HepG2 (cell line): ENCODE data around the gene RAB9A. TPM values are rescaled to one million over a fixed set of nuclear protein-coding genes. Genes with fewer than 3 reads are reported as not detected.

Source experiments
- TSC22D2 ChIP-seq: sonication (generic); formaldehyde crosslinking; IDR thresholded peaks from 2 replicates; pipeline ENCODE4 v1.5.1; 2020; ENCODE audit warnings: missing genetic modification reagents, mild to moderate bottlenecking, borderline replicate concordance
- polyA plus RNA-seq, 8 experiments: library from polyadenylated mRNA; depleted of rRNA in 3 of 8; stranded (reverse) in 7 of 8; unstranded in 1 of 8; fragments of >200 nt; fragmentation: Illumina TruSeq in 4 of 8; extraction: Trizol in 4 of 8; gene quantifications; 2 replicates each; pipeline versions ENCODE4 v1.2.1 to v1.2.3, GENCODE V29; 2011 to 2016; ENCODE audit warnings: low read depth in 4 of 8, missing spikeins in 1 of 8, mixed read lengths in 1 of 8; ENCODE audit not compliant: insufficient read depth in 1 of 8
- total RNA-seq, 5 experiments: library from RNA; depleted of rRNA; stranded (reverse); fragments of >200 nt; fragmentation: Illumina TruSeq; extraction: Trizol; gene quantifications; 2 replicates each; pipeline ENCODE4 v1.2.3, GENCODE V29; 2016; ENCODE audit warnings: low read depth in 1 of 5
- TF ChIP-seq, protein P1 (sequence below): sonication (generic); formaldehyde crosslinking; IDR thresholded peaks from 2 replicates; pipeline ENCODE4 v1.5.0; 2020; ENCODE audit warnings: mild to moderate bottlenecking, missing genetic modification reagents, borderline replicate concordance
- TF ChIP-seq, protein P2 (sequence below): sonication (generic); formaldehyde crosslinking; IDR thresholded peaks from 2 replicates; pipeline ENCODE4 v1.5.0; 2020; ENCODE audit warnings: mild to moderate bottlenecking, missing genetic modification reagents, borderline replicate concordance

Gene RAB9A
- total and polyA plus RNA-seq, 2 of the 13 experiments (the other 11 are each of a cell fraction or from before 2014, with no cell fraction given): 10.5 to 23.1 TPM

DNA sequence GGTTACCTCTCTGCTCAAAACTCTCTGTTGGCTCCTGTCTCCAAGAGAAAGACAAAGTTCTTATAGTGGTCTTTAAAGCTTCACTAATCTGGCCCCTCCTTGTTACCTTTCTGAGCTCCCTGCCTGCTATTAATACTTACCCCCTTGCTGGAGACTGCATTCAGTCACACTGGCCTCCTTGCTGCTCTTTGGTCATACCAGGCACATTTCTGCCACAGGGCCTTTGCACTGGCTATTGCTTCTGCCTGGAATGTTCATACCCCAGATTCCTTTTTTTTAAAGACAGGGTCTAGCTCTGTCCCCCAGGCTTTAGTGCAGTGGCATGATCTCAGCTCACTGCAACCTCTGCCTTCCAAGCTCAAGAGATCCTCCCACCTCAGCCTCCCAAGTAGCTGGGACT lies 15.9 kb upstream of the RAB9A start (continued):
- TF ChIP-seq, protein P1, sequence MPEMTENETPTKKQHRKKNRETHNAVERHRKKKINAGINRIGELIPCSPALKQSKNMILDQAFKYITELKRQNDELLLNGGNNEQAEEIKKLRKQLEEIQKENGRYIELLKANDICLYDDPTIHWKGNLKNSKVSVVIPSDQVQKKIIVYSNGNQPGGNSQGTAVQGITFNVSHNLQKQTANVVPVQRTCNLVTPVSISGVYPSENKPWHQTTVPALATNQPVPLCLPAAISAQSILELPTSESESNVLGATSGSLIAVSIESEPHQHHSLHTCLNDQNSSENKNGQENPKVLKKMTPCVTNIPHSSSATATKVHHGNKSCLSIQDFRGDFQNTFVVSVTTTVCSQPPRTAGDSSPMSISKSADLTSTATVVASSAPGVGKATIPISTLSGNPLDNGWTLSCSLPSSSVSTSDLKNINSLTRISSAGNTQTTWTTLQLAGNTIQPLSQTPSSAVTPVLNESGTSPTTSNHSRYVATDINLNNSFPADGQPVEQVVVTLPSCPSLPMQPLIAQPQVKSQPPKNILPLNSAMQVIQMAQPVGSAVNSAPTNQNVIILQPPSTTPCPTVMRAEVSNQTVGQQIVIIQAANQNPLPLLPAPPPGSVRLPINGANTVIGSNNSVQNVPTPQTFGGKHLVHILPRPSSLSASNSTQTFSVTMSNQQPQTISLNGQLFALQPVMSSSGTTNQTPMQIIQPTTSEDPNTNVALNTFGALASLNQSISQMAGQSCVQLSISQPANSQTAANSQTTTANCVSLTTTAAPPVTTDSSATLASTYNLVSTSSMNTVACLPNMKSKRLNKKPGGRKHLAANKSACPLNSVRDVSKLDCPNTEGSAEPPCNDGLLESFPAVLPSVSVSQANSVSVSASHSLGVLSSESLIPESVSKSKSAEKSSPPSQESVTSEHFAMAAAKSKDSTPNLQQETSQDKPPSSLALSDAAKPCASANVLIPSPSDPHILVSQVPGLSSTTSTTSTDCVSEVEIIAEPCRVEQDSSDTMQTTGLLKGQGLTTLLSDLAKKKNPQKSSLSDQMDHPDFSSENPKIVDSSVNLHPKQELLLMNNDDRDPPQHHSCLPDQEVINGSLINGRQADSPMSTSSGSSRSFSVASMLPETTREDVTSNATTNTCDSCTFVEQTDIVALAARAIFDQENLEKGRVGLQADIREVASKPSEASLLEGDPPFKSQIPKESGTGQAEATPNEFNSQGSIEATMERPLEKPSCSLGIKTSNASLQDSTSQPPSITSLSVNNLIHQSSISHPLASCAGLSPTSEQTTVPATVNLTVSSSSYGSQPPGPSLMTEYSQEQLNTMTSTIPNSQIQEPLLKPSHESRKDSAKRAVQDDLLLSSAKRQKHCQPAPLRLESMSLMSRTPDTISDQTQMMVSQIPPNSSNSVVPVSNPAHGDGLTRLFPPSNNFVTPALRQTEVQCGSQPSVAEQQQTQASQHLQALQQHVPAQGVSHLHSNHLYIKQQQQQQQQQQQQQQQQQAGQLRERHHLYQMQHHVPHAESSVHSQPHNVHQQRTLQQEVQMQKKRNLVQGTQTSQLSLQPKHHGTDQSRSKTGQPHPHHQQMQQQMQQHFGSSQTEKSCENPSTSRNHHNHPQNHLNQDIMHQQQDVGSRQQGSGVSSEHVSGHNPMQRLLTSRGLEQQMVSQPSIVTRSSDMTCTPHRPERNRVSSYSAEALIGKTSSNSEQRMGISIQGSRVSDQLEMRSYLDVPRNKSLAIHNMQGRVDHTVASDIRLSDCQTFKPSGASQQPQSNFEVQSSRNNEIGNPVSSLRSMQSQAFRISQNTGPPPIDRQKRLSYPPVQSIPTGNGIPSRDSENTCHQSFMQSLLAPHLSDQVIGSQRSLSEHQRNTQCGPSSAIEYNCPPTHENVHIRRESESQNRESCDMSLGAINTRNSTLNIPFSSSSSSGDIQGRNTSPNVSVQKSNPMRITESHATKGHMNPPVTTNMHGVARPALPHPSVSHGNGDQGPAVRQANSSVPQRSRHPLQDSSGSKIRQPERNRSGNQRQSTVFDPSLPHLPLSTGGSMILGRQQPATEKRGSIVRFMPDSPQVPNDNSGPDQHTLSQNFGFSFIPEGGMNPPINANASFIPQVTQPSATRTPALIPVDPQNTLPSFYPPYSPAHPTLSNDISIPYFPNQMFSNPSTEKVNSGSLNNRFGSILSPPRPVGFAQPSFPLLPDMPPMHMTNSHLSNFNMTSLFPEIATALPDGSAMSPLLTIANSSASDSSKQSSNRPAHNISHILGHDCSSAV (CRISPR knock-in tag): no peak
- TF ChIP-seq TSC22D2 (CRISPR knock-in tag): no peak
- TF ChIP-seq, protein P2, sequence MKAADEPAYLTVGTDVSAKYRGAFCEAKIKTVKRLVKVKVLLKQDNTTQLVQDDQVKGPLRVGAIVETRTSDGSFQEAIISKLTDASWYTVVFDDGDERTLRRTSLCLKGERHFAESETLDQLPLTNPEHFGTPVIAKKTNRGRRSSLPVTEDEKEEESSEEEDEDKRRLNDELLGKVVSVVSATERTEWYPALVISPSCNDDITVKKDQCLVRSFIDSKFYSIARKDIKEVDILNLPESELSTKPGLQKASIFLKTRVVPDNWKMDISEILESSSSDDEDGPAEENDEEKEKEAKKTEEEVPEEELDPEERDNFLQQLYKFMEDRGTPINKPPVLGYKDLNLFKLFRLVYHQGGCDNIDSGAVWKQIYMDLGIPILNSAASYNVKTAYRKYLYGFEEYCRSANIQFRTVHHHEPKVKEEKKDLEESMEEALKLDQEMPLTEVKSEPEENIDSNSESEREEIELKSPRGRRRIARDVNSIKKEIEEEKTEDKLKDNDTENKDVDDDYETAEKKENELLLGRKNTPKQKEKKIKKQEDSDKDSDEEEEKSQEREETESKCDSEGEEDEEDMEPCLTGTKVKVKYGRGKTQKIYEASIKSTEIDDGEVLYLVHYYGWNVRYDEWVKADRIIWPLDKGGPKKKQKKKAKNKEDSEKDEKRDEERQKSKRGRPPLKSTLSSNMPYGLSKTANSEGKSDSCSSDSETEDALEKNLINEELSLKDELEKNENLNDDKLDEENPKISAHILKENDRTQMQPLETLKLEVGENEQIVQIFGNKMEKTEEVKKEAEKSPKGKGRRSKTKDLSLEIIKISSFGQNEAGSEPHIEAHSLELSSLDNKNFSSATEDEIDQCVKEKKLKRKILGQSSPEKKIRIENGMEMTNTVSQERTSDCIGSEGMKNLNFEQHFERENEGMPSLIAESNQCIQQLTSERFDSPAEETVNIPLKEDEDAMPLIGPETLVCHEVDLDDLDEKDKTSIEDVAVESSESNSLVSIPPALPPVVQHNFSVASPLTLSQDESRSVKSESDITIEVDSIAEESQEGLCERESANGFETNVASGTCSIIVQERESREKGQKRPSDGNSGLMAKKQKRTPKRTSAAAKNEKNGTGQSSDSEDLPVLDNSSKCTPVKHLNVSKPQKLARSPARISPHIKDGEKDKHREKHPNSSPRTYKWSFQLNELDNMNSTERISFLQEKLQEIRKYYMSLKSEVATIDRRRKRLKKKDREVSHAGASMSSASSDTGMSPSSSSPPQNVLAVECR (CRISPR knock-in tag): no peak
- TF ChIP-seq, all 625 proteins: peak for 0
